Astrocyte (in vitro differentiated cells and primary cell): ENCODE data around the gene SLC39A5.

Source experiments
- CTCF ChIP-seq: IDR thresholded peaks from 2 replicates; pipeline ENCODE4 v1.5.1; 2011; ENCODE audit warnings: low read depth, mild to moderate bottlenecking, inconsistent platforms, low read length, moderate library complexity; ENCODE audit not compliant: insufficient read depth
- EZH2 ChIP-seq: IDR thresholded peaks from 2 replicates; pipeline ENCODE4 v1.6.1; 2012; ENCODE audit warnings: mild to moderate bottlenecking, low read length, inconsistent platforms; ENCODE audit not compliant: insufficient read depth

- no peak for TF ChIP-seq CTCF
- TF ChIP-seq EZH2 = no peak
Observed at GRCh38 chr12:56241424-56242303, 11.8 kb downstream of the SLC39A5 start.
